Measurements from ENCODE around the gene ARHGAP15. TPM values are rescaled to one million over a fixed set of nuclear protein-coding genes. Genes with fewer than 3 reads are reported as not detected.

ARHGAP15 gene
- total RNA-seq, 1 donor from 2014 or later, result not detected

- Mint-ChIP-seq H3K4me3 (ENCODE audit: unreplicated experiment) (no peak overlapping the region), H3K9me3 (ENCODE audit: unreplicated experiment) (peaks cover 14% of the 10 kb centered on the region), H3K4me1 (ENCODE audit: unreplicated experiment) (peaks cover 5% of the 10 kb centered on the region), H3K36me3 (ENCODE audit: unreplicated experiment) (no peaks in the 10 kb centered on the region), H3K27ac (ENCODE audit: unreplicated experiment) (no peak overlapping the region), H3K27me3 (ENCODE audit: unreplicated experiment) (no peaks in the 10 kb centered on the region)
- no peak for DNase-seq (ENCODE audit: extremely low spot score, unreplicated experiment)
- TF ChIP-seq CTCF (IDR thresholded peaks at IDR 0.05), result no peak
These were observed 506.1 kb downstream of the ARHGAP15 start for GRCh38 chr2:143635302-143635701.

GRCh38 chr2:143635936-143636335 is 506.7 kb downstream of the ARHGAP15 start:
- no peak for DNase-seq (ENCODE audit: extremely low spot score, unreplicated experiment)
- H3K27me3 Mint-ChIP-seq (ENCODE audit: unreplicated experiment), result no peaks in the 10 kb centered on the region
- peaks cover 4% of the 10 kb centered on the region for H3K4me1 Mint-ChIP-seq (ENCODE audit: unreplicated experiment)
- no peaks in the 10 kb centered on the region for H3K36me3 Mint-ChIP-seq (ENCODE audit: unreplicated experiment)
- H3K9me3 Mint-ChIP-seq (ENCODE audit: unreplicated experiment), result peaks cover 12% of the 10 kb centered on the region
- H3K27ac Mint-ChIP-seq (ENCODE audit: unreplicated experiment), result no peak overlapping the region
- H3K4me3 Mint-ChIP-seq (ENCODE audit: unreplicated experiment), result no peak overlapping the region
- no peak for TF ChIP-seq CTCF (IDR thresholded peaks at IDR 0.05)

- no peaks in the 10 kb centered on the region for H3K27me3 Mint-ChIP-seq (ENCODE audit: unreplicated experiment)
- no peaks in the 10 kb centered on the region for H3K36me3 Mint-ChIP-seq (ENCODE audit: unreplicated experiment)
- H3K27ac Mint-ChIP-seq (ENCODE audit: unreplicated experiment), result no peak overlapping the region
- H3K9me3 Mint-ChIP-seq (ENCODE audit: unreplicated experiment), result peaks cover 11% of the 10 kb centered on the region
- H3K4me1 Mint-ChIP-seq (ENCODE audit: unreplicated experiment), result no peaks in the 10 kb centered on the region
- TF ChIP-seq CTCF (IDR thresholded peaks at IDR 0.05), result no peak
- H3K4me3 Mint-ChIP-seq (ENCODE audit: unreplicated experiment), result no peak overlapping the region
- no peak for DNase-seq (ENCODE audit: extremely low spot score, unreplicated experiment)
These were observed 511.6 kb downstream of the ARHGAP15 start for GRCh38 chr2:143640826-143641225.

GRCh38 chr2:143645921-143646645 is 516.9 kb downstream of the ARHGAP15 start:
- Mint-ChIP-seq H3K4me1 (ENCODE audit: unreplicated experiment) (no peaks in the 10 kb centered on the region), H3K4me3 (ENCODE audit: unreplicated experiment) (no peak overlapping the region), H3K9me3 (ENCODE audit: unreplicated experiment) (no peaks in the 10 kb centered on the region), H3K27ac (ENCODE audit: unreplicated experiment) (no peak overlapping the region), H3K27me3 (ENCODE audit: unreplicated experiment) (no peaks in the 10 kb centered on the region), H3K36me3 (ENCODE audit: unreplicated experiment) (no peaks in the 10 kb centered on the region)
- no peak for DNase-seq (ENCODE audit: extremely low spot score, unreplicated experiment)
- TF ChIP-seq CTCF (IDR thresholded peaks at IDR 0.05), result no peak

- no peak overlapping the region for H3K4me3 Mint-ChIP-seq (ENCODE audit: unreplicated experiment)
- H3K4me1 Mint-ChIP-seq (ENCODE audit: unreplicated experiment), result no peaks in the 10 kb centered on the region
- no peaks in the 10 kb centered on the region for H3K27me3 Mint-ChIP-seq (ENCODE audit: unreplicated experiment)
- peaks cover 10% of the 10 kb centered on the region for H3K9me3 Mint-ChIP-seq (ENCODE audit: unreplicated experiment)
- no peak for TF ChIP-seq CTCF (IDR thresholded peaks at IDR 0.05)
- no peak overlapping the region for H3K27ac Mint-ChIP-seq (ENCODE audit: unreplicated experiment)
- DNase-seq (ENCODE audit: extremely low spot score, unreplicated experiment), result no peak
- peaks cover 5% of the 10 kb centered on the region for H3K36me3 Mint-ChIP-seq (ENCODE audit: unreplicated experiment)
These were observed 520.1 kb downstream of the ARHGAP15 start for GRCh38 chr2:143649226-143649740.

Data from osteocyte (in vitro differentiated cells).